ENCODE results near the gene EIF4A2.

Gene EIF4A2

DNA sequence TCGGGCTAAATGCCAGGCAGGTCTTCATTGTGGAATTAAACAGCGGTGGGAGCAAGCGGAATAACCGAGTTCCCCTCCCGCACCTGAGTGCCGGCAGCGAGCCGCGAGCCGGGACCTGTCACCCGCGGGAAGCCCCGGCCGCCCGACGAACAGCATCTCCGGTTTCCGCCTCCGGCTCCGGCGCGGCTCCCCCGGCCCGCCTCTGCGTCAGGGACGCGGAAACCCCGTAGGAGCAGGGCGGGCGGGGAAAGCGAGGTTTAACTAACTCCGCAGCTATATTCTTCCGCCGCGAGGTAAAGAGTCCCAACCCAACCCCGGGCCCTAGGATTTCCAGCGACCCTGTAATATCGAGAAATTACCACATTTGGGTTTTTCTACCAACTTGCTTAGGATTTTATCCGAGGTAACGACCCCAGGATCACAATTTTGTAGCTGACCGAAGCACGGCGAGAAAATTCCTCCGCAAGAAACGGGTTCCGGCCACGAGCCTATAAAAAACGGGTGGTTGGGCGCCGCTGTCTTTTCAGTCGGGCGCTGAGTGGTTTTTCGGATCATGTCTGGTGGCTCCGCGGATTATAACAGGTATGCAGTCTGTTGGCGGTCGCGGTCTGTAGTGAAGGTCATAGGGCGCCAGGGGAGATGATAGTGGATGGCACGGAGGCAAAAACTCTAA, at the start of gene EIF4A2:
Gene EIF4A2 (plus strand): TSS at position 520 of the 673 bp plus-strand sequence. CDS start 34 bp downstream, at position 554.
- no peak for FAIRE-seq

DNA sequence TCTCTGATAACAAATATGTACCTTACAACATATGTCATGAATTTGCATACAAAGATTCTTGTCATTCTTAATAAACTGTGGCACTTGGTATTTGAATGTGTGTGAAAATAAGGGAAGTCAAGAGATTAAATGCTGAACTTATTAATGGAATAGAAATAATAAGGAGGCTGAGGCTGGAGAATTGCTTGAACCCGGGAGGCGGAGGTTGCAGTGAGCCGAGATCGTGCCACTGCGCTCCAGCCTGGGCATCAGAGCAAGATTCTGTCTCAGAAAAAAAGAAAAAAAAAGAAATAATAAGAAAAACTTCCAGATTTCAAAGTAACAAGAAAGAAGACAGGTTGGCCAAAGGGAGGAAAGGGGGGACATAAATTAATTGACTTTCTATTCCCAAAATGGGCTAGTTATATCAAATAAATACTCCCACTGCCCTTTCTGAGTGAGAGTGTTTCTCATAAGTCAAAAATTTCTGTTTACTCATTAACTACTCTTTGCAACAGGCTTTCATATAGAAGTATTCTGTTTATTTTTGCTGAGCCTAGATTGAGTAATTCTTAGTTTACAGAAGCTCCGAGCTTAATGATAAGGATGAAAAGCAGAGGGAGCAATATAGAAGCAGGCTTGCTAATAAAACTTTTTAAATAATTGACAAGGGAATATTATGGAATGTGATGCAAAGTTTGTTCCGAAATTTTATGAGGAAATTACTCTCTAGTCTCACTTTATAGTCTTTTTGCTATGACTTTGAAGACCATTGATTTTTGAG, 40.6 kb upstream of the EIF4A2 start:
- no peak for FAIRE-seq

DNA sequence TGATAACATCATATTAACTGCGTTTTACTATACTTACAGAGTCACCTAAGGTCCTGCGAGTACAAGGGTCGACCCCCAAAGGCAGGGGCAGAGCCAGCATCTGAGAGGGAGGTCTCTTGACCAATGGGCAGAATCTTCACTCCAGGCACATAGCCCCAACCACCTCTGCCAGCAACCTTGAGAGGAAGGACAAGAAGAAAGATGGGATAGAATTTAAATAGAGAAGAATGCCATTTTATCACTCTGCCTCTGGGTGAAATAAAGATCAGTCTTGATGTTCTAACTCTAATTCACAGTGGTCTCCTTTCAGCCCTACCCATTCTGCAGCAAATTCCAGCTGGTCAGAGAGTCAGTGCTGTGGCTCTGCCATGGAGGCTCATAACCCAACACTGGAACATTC, 39.7 kb upstream of the EIF4A2 start:
- no peak for FAIRE-seq

DNA sequence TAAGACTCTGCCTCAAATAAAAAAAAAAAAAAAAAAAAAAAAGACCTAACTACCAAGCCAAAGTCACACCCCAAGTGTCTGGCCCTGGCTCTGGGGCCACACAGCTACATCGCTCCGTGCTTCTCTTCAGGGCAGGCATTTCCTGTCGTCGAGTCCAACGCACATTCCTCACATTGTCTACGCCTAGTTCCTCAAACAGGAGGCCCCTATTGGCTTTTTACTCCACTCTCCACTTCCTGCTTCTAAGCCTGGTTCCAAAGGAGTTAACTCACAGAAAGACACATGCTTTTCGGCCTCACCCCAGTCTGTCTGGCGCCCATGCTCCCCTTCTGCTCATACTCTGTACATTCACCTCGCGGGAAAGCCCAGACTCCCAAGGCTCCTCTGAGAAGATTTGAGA, 37.4 kb upstream of the EIF4A2 start:
- no peak for FAIRE-seq

DNA sequence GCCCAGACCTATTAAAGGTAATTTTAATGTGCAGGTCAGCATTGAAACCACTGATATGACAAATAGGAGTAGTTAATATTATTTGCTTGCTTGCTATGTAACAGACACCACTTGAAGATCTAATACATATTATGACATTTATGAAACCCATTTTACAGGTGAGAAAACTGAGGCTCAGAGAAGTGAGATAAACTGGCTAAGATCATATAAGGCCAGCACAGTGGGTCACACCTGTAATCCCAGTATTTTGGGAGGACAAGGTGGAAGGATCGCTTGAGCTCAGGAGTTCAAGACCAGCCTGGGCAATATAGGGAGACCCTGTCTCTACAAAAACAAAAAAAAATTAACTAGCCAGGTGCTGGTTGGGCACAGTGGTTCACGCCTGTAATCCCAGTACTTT, 33.1 kb upstream of the EIF4A2 start:
- FAIRE-seq: no peak

DNA sequence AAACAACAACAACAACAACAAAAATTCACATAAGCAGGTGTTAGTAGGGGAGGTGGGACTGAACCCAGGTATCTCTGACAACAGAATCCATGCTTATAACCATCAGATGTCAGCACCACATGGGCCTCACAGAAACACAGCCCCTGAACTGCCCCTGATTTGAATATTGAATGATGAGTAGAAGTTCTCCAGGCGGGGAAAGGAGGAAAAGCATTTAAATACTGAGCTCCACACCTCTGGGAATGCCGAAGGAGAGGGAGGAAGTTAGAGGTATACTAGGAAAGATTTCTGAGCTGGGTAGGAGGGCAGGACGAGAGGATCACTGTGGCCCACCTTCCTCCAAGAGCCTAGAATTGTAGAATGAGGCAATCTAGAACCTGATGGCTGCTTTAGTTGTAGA, 31.9 kb upstream of the EIF4A2 start:
- no peak for FAIRE-seq

DNA sequence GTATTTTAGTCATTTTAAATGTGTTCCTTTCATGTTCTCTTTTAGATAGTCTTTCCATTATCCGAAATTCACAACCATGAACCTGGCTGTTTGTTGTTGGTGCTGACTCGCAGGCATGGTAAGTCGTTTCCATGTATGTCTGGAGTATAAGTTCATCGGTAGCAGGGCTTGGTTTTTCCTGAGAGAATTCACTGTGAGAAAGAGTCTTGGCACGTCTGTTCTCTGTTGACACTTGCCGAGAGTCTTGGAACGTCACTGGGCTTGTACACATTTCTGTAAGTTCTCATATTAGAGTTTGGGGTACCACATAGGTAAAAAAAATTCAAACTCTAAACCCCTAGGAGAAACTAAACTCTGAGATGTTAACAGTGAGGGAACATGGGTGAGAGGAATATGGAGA, 29.4 kb upstream of the EIF4A2 start:
- no peak for FAIRE-seq

DNA sequence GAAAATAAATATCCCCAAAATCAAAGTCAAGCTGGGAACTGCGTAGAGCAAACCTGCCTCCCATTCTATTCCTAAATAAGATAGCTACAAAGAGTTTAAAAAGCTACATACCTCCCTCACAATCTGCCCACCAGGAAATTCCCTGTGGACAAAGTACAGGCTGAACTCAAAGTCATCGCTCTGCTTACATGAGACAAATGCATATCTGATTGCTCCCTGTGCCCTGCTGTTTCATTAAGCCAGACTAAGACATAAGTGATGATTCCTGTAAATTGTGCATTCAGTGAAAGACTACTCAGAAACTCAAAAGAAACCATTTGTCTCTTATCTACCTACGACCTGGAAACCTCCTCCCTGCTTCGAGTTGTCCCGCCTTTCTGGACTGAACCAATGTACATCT, 28.5 kb upstream of the EIF4A2 start:
- FAIRE-seq: no peak

DNA sequence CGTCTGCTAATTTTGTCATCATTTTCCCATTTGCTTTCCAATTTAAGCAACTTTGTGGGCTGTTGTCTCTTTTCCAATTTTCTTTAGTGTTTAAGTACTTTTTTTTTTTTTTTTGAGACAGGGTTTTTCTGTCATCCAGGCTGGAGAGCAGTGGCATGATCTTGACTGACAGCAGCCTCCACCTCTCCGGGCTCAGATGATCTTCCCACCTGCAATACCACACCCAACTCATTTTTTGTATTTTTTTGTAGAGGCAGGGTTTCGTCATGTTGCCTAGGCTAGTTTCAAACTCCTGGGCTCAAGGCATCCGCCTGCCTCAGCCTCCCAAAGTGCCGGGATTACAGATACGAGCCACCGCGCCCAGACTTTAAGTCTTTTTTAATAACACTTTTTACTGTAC, 26.2 kb upstream of the EIF4A2 start:
- no peak for FAIRE-seq

DNA sequence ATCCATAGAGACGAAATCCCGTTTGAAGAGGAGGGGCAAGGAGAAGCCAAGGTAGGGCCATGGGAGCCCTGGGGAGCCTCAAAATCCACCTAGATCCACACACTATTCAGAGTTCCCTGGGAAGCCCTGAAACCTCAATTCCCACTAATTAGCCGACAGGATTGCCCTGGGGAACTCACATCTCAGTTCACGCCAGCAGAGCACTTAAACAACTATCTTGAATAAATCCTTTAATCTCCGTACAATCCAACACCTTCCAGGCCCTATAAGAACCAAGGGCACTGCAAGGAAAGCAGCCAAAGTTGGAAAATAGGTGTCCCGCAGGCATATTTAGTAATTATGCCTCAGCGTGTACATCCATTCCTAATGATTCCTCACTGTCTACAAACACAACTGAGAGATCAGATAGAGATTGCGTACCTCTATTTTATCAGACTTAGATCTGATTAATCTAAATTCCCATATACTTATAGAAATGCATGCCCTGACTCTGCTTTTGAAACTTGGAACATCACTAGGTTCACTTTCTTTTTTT, 25.6 kb upstream of the EIF4A2 start:
- no peak for FAIRE-seq

DNA sequence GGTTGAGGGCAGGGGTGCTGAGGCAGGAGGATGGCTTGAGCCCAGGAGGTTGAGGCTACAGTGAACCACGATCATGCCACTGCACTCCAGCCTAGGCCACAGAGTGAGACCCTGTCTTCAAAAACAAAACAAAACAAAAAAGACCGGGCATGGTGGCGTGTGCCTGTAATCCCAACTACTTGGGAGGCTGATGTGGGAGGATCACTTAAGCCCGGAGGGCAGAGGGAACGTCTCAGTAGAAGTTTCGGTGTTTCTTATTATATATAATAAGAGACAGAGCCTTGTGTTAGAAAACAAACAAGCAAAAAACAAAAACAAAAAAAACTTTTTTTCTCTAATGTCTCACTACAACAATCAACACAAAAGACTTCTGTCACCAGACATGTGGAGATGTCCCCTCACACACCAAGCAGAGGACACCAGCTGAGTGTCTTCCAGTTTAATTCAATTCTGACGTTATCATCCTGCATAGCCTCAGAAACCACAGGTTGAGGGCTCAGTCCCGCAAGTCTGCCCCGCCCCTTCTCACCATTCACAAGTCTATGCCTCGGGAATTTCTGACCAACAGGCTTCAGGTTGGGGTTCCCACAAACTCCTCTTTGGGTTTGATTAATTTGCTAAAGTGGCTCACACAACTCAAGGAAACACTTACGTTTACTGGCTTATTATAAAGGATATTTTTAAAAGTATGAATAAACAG, 24.0 kb upstream of the EIF4A2 start:
- no peak for FAIRE-seq

DNA sequence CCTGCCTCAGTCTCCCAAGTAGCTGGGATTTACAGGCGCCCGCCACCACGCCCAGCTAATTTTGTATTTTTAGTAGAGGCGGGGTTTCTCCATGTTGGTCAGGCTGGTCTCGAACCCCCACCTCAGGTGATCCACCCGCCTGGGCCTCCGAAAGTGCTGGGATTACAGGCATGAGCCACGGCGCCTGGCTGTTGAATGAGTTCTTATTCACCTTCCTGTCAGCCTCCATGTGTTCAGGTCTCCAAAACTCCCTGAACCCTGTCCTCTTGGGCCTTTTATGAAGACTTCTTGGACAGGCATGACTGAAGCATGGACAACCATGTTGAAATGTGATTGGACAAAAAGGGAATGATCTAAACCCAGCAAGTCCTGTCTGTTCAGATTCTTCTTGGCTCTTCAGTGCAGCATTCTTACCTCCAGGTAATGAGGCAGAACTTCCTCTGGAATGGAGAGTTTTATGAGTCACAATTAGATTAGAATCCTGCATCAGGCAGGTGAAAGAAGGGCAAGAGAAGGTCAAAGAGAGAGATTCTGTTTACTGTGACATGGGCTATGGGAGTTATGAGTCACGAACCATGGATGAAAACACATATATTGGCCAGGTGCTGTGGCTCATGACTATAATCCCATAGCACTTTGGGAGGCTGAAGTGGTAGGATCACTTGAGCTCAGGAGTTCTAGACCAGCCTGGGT, 23.1 kb upstream of the EIF4A2 start:
- no peak for FAIRE-seq

DNA sequence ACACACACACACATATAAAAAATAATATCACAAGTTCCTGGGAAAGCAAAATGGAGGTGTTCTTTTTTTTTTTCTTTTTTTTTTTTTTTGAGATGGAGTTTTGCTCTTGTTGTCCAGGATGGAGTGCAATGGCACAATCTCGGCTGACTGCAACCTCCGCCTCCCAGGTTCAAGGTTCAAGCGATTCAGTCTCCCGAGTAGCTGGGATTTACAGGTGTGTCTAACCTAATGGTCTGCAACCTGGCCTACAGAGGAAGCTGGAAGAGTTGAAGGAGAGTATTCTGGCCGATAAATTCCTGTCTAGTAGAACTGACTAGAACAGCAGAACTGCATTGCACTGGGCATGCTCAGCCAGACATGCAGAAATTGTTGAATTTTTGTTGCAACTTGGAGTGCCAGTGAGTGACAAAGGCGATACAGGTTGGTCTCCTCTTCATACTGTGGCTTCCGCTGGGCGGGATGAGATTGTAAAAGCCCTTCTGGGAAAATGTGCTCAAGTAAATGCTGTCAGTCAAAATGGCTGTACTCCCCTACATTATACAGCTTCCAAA, 22.4 kb upstream of the EIF4A2 start:
- no peak for FAIRE-seq

DNA sequence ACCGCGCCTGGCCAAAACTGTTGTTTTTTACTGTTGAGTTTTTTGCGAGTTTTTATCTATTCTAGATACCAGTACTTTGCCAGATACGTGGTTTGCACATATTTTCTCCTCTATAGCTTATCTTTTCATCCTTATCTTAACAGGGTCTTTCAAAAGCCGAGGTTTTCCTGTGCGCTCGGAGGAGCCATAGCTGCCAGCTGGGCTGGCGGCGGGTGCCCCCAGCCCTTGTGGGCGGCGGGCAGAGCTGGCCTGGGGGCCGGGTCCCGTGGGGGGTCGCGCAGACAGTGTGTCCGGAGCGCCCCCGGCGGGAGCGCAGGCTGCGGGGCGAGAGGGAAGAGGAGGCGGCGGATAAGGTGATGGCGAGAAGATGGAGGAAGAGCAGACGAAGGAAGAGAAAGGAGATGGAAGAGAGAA, 11.1 kb upstream of the EIF4A2 start:
- no peak for FAIRE-seq

DNA sequence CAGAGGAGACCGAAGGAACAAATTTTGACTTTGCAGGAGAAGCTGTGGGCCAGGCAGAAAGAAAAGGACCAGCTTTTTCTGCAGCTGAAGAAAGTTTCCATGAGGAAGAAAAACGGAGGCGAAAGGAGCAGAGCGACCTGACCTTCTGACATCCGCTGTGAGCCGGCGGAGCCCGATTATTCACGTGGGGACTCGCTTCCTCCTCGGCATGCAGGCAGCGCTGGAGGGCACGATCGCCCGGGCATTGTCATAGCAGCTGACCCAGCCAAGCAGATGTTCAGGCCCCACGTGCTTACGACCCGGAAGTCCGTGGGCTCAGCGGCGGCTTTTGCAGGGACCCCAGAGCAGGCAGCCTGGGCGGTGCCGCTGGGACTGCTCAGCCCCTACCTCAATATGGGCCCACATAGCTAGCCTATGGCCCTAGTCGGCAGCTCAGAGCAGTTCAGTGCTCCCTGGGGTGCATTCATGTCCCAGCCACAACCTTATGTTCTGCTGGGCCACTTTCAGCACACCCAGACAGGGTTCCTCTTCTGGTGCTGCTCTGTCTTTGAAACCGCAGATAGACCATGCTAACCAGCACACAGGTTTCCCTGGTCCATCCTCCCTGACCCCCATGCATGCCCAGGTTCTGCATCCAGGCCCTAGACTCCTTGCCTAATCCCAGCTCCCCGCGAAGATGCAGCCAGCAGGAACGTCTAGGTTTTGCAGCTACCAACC, 10.5 kb upstream of the EIF4A2 start:
- FAIRE-seq: no peak

DNA sequence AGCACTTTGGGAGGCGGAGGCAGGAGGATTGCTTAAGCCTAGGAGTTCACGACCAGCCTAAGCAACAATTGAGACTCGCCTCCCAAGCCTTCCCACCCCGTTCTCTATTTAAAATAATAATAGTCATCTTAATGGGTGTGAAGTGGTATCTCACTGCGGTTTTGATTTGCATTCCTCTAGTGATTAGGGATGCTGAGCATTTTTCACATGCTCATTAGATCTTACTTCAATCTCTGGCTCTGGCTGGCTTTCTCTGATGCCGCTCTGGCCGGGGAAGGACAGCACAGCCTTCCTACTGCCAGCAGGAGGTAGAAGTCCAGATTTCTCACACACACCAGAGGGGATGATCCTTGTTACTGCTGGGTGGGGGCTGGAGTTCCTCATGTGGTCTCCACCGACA, 7.4 kb upstream of the EIF4A2 start:
- no peak for FAIRE-seq

DNA sequence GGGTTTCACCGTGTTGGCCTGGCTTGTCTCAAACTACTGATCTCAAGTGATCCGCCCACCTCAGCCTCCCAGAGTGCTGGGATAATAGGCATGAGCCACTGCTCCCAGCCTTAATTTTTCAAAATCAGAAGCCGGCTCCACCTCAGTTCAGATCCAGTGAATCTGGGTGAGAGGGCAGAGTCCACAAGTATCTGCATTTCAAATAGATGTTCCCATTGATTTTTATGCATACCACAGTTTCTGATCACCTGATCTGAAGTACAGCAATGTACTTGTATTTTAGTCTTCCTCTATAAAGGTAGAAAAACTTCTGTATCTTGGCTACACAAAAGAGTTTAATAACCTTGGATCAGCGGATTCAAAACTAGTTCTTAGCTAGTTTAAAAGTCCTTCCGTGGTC, 4.2 kb upstream of the EIF4A2 start:
- FAIRE-seq: no peak

DNA sequence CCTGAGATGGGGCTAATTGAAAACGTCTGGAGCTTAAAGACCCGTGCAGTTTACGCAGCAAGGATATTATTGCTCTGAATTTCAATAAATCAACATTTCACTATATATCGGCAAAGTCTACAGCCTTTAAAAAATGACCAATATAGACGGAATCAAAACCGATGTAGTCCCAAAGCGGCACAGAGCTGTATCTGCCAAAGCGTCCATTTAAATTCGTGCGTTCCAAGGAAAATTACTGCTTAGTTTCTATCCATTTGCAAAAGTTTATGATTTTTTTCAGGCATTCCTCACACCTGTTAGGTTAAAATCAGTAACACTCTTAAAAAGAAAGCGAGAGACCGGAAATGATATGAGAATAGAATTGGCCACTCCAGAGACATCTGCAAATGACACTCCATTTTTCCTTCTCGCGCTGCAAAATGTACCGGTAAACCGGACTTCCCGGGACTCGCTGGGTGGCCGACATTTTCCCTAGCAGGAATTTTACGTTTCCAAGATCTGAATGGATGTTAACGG, 777 bp upstream of the EIF4A2 start:
- FAIRE-seq: no peak

DNA sequence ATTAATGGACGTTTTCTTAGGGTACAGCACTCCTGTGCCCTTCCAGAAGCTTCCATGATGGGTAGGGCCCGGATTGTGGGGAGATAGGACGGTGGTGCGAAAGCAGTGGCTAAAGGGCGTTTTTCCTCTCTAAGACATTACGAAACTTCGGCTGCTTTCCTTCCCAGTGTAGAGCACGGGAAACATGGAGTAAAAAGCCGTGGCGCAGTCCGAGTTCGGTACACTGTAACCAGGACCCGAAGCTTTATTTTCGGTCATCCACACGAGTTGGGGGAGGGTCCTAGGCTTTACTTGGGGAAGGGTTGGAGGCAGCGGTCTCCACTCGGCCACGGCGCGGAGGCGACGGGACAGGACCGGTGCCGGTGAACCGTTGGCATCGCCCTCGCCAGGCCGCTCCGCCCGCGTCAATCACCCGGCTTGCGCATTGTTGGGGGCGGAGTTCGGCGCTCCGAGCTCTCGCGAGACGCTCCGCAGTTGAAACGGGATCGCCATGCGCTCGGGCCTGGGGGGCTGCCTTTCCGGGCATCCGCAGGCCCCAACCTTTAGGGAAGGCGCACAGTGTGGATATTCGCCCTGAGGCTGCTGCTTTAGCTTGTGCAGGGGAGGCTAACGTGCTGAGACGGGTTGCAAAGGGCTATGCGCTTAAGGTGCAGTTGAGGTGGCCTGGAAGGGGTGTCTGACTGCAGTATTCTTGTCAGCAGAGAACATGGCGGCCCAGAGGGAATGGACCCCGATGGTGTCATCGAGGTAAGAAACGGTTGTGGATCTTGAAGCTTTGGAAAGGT, 546 bp downstream of the EIF4A2 start:
- FAIRE-seq: no peak

DNA sequence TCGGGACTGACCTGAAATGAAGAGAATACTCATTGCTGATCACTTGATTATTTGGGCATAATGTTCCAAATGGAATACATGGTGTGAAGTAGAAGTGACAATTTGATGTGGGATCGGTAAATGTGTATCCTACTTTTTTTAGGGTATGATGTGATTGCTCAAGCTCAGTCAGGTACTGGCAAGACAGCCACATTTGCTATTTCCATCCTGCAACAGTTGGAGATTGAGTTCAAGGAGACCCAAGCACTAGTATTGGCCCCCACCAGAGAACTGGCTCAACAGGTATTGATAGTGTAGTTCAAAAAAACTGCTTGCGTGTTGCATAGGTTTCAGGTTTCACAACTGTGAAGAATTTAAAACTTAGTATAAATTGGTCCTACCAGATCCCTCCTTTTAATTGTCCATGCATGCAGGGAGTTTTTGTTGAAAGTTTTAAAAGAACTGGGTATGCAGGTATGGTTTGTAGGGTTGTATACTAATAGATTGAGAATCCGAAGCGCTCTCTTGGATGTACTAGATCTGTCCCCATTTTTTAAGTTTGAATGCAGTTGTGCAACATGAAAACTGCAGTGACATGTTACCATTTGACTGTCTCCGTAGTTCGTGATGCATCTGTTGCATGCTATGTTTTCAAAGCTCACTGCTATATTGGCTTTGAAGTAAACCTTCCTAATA, 1.6 kb downstream of the EIF4A2 start:
- no peak for FAIRE-seq
